Uterus (tissue), 4 donors: ENCODE measurements around the gene AGBL4. TPM values are rescaled to one million over a fixed set of nuclear protein-coding genes. Genes with fewer than 3 reads are reported as not detected.

ENCODE experiments used
- DNase-seq, 2 donors: peaks; one replicate each; pipeline ENCODE4 v3.0.0-alpha.2; 2019 to 2020
- H3K27ac ChIP-seq, 2 donors: fragments of 200-600 bp; sonication (generic); 1 replicate in 1 of 2; 2 replicates in 1 of 2; pipeline ENCODE4 v1.5.1; 2016 to 2018
- H3K27me3 ChIP-seq, 2 donors: fragments of 200-600 bp; sonication (generic); one replicate each; pipeline ENCODE4 v1.5.1; 2018 to 2019; ENCODE audit warnings: control low read depth in 1 of 2
- H3K36me3 ChIP-seq, 2 donors: fragments of 200-600 bp; sonication (generic); one replicate each; pipeline ENCODE4 v1.5.1; 2019; ENCODE audit warnings: control low read depth in 1 of 2
- H3K4me1 ChIP-seq, 2 donors: fragments of 200-600 bp; sonication (generic); one replicate each; pipeline ENCODE4 v1.5.1; 2018 to 2019; ENCODE audit warnings: control low read depth in 1 of 2
- H3K4me3 ChIP-seq, 2 donors: fragments of 200-600 bp; sonication (generic); 1 replicate in 1 of 2; 2 replicates in 1 of 2; pipeline ENCODE4 v1.5.1; 2018 to 2019; ENCODE audit warnings: mild to moderate bottlenecking in 1 of 2
- H3K9me3 ChIP-seq, 2 donors: fragments of 200-600 bp; sonication (generic); one replicate each; pipeline ENCODE4 v1.5.1; 2019; ENCODE audit warnings: control low read depth in 1 of 2
- CTCF ChIP-seq, 4 experiments: fragments of 200-600 bp in 2 of 4; fragments of 450-650 bp in 2 of 4; sonication (generic) in 2 of 4; IDR thresholded peaks; one replicate each; pipeline ENCODE4 v1.5.1; 2016 to 2019; ENCODE audit warnings: antibody characterized with exemption in 4 of 4, mild to moderate bottlenecking in 2 of 4, moderate library complexity in 1 of 4
- POLR2A ChIP-seq, 2 donors: fragments of 450-650 bp; IDR thresholded peaks; one replicate each; pipeline ENCODE4 v1.6.1; 2016; ENCODE audit warnings: antibody characterized with exemption in 2 of 2, mild to moderate bottlenecking in 1 of 2, moderate library complexity in 1 of 2
- intact Hi-C: fragments of 100-400 bp; cut with DNase I; formaldehyde crosslinking; loops from one replicate; pipeline ENCODE4 v1.15.1; 2023; ENCODE audit warnings: low total_unique reads
- total RNA-seq, 4 donors: library from RNA; depleted of rRNA in 3 of 4; stranded (reverse); fragments of >200 nt in 3 of 4; gene quantifications; one replicate each; pipeline versions ENCODE4 v1.1.0 to v1.2.4, GENCODE V29; 2014 to 2023
- donor health status: DM: yes; HTN: yes; CAD: no.

Gene AGBL4
- total RNA-seq, 4 donors from 2014 or later = 0.85 to 1.9 TPM; not detected in 2

- H3K9me3 ChIP-seq = no peaks in the 10 kb centered on the region
- no peaks in the 10 kb centered on the region for H3K27me3 ChIP-seq
- no peak overlapping the region for H3K4me3 ChIP-seq
- no peaks in the 10 kb centered on the region for H3K4me1 ChIP-seq
- no peak overlapping the region for H3K27ac ChIP-seq
- no peaks in the 10 kb centered on the region for H3K36me3 ChIP-seq
- no peak for TF ChIP-seq CTCF (IDR thresholded peaks at IDR 0.05)
- TF ChIP-seq POLR2A (IDR thresholded peaks at IDR 0.05) = no peak
- intact Hi-C loops = no loop called here
- no peak for DNase-seq
These were observed 1117.6 kb downstream of the AGBL4 start for GRCh38 chr1:48906164-48906563.

- Histone ChIP-seq H3K9me3 (no peaks in the 10 kb centered on the region), H3K4me1 (no peaks in the 10 kb centered on the region), H3K27me3 (no peaks in the 10 kb centered on the region), H3K36me3 (no peaks in the 10 kb centered on the region), H3K27ac (no peak overlapping the region), H3K4me3 (no peak overlapping the region)
- TF ChIP-seq CTCF (IDR thresholded peaks at IDR 0.05) = no peak
- TF ChIP-seq POLR2A (IDR thresholded peaks at IDR 0.05) = no peak
- no peak for DNase-seq
- intact Hi-C loops = no loop called here
These were observed 1120.5 kb downstream of the AGBL4 start for GRCh38 chr1:48903291-48903690.

GRCh38 chr1:48898894-48899293, 1124.9 kb downstream of the AGBL4 start:
- no peak for TF ChIP-seq POLR2A (IDR thresholded peaks at IDR 0.05)
- TF ChIP-seq CTCF (IDR thresholded peaks at IDR 0.05) = no peak
- no peak for DNase-seq
- H3K27ac ChIP-seq = no peak overlapping the region
- no peaks in the 10 kb centered on the region for H3K9me3 ChIP-seq
- no peaks in the 10 kb centered on the region for H3K27me3 ChIP-seq
- no peak overlapping the region for H3K4me3 ChIP-seq
- no peaks in the 10 kb centered on the region for H3K36me3 ChIP-seq
- intact Hi-C loops = no loop called here
- H3K4me1 ChIP-seq = no peaks in the 10 kb centered on the region

GRCh38 chr1:48889615-48890014, 1134.1 kb downstream of the AGBL4 start:
- Histone ChIP-seq H3K27me3 (no peaks in the 10 kb centered on the region), H3K9me3 (no peaks in the 10 kb centered on the region), H3K27ac (no peak overlapping the region), H3K4me3 (no peak overlapping the region), H3K4me1 (no peaks in the 10 kb centered on the region), H3K36me3 (no peaks in the 10 kb centered on the region)
- intact Hi-C loops = no loop called here
- TF ChIP-seq POLR2A (IDR thresholded peaks at IDR 0.05) (no peak), CTCF (IDR thresholded peaks at IDR 0.05) (no peak)
- DNase-seq = no peak

- intact Hi-C loops = no loop called here
- H3K27me3 ChIP-seq = no peaks in the 10 kb centered on the region
- H3K27ac ChIP-seq = no peak overlapping the region
- no peaks in the 10 kb centered on the region for H3K36me3 ChIP-seq
- no peaks in the 10 kb centered on the region for H3K4me1 ChIP-seq
- TF ChIP-seq CTCF (IDR thresholded peaks at IDR 0.05) = no peak
- TF ChIP-seq POLR2A (IDR thresholded peaks at IDR 0.05) = no peak
- no peak for DNase-seq
- no peaks in the 10 kb centered on the region for H3K9me3 ChIP-seq
- H3K4me3 ChIP-seq = no peak overlapping the region
These were observed 1134.7 kb downstream of the AGBL4 start for GRCh38 chr1:48889082-48889481.
